Sigmoid colon (tissue), 4 donors: Measurements from ENCODE around the gene NEURL2.

ENCODE experiments used
- EP300 ChIP-seq, 4 donors: sonication (generic); formaldehyde crosslinking; IDR thresholded peaks; one replicate each; pipeline ENCODE4 v1.6.1; 2017; ENCODE audit warnings: antibody characterized with exemption in 4 of 4
- POLR2A ChIP-seq, 2 donors: fragments of 450-650 bp; IDR thresholded peaks; one replicate each; pipeline ENCODE4 v1.6.1; 2016; ENCODE audit warnings: antibody characterized with exemption in 2 of 2, mild to moderate bottlenecking in 2 of 2, moderate library complexity in 2 of 2
- POLR2AphosphoS5 ChIP-seq, 4 donors: sonication (generic); formaldehyde crosslinking; IDR thresholded peaks; one replicate each; pipeline ENCODE4 v1.6.1; 2017; ENCODE audit warnings: antibody characterized with exemption in 4 of 4
- TF ChIP-seq, protein P1 (sequence below), 4 experiments: fragments of 450-650 bp in 3 of 4; fragments of 200-600 bp in 1 of 4; IDR thresholded peaks; one replicate each; pipeline ENCODE4 v1.5.1; 2016 to 2019; ENCODE audit warnings: antibody characterized with exemption in 4 of 4, mild to moderate bottlenecking in 3 of 4, moderate library complexity in 2 of 4

DNA sequence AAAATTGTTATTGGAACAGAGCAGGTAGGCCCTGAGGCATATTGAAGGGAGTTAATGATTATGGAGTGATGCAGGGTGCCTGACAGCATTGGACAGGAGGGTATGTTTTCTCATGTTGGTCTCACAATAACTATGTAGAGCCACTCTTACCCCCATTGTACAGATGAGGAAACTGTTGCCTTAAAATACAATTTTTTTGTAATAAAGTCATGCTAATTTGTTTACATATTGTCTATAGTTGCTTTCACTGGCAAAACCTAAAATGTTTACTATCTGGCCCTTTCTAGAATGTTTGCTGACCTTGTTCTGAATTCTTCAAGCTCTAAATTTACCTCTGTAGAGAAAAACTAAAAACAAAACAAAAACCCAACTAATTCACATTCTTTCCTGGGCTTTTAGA, 39.5 kb downstream of the NEURL2 start:
- TF ChIP-seq, protein P1, sequence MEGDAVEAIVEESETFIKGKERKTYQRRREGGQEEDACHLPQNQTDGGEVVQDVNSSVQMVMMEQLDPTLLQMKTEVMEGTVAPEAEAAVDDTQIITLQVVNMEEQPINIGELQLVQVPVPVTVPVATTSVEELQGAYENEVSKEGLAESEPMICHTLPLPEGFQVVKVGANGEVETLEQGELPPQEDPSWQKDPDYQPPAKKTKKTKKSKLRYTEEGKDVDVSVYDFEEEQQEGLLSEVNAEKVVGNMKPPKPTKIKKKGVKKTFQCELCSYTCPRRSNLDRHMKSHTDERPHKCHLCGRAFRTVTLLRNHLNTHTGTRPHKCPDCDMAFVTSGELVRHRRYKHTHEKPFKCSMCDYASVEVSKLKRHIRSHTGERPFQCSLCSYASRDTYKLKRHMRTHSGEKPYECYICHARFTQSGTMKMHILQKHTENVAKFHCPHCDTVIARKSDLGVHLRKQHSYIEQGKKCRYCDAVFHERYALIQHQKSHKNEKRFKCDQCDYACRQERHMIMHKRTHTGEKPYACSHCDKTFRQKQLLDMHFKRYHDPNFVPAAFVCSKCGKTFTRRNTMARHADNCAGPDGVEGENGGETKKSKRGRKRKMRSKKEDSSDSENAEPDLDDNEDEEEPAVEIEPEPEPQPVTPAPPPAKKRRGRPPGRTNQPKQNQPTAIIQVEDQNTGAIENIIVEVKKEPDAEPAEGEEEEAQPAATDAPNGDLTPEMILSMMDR (IDR thresholded peaks at IDR 0.05) = no peak
- TF ChIP-seq POLR2A (IDR thresholded peaks at IDR 0.05) (no peak), EP300 (IDR thresholded peaks at IDR 0.05) (no peak), POLR2AphosphoS5 (IDR thresholded peaks at IDR 0.05) (no peak)
